SK-N-SH treated with all-trans-retinoic acid at 6 μM for 48 hours (cell line): ENCODE data around the gene ELF3.

Experiments
- ARNTL ChIP-seq: fragments of 450-650 bp; formaldehyde crosslinking; IDR thresholded peaks from 2 replicates; pipeline ENCODE4 v1.5.0; 2020; ENCODE audit warnings: low read depth, mild to moderate bottlenecking, moderate library complexity, borderline replicate concordance
- BACH2 ChIP-seq: fragments of 250-450 bp; sonication (Bioruptor Pico); IDR thresholded peaks from 2 replicates; pipeline ENCODE4 v1.9.0; 2021; ENCODE audit warnings: mild to moderate bottlenecking, borderline replicate concordance
- ESRRG ChIP-seq: fragments of 250-450 bp; sonication (Bioruptor Pico); IDR thresholded peaks from 2 replicates; pipeline ENCODE4 v1.6.1; 2021; ENCODE audit warnings: mild to moderate bottlenecking
- ISL1 ChIP-seq: fragments of 250-450 bp; sonication (Bioruptor Pico); IDR thresholded peaks from 2 replicates; pipeline ENCODE4 v2.1.2; 2022; ENCODE audit warnings: mild to moderate bottlenecking, moderate library complexity
- PATZ1 ChIP-seq: fragments of 250-450 bp; sonication (Bioruptor Pico); IDR thresholded peaks from 2 replicates; pipeline ENCODE4 v1.8.0; 2020; ENCODE audit warnings: mild to moderate bottlenecking, moderate library complexity, borderline replicate concordance
- PPARA ChIP-seq: fragments of 250-450 bp; sonication (Bioruptor Pico); IDR thresholded peaks from 2 replicates; pipeline ENCODE4 v1.5.0; 2020; ENCODE audit warnings: mild to moderate bottlenecking, borderline replicate concordance
- RARB ChIP-seq: fragments of 250-450 bp; sonication (Bioruptor Pico); IDR thresholded peaks from 2 replicates; pipeline ENCODE4 v1.8.0; 2021; ENCODE audit warnings: mild to moderate bottlenecking, moderate library complexity
- TCF4 ChIP-seq: fragments of 250-450 bp; sonication (Bioruptor Pico); IDR thresholded peaks from 2 replicates; pipeline ENCODE4 v1.8.0; 2021; ENCODE audit warnings: mild to moderate bottlenecking, moderate library complexity, borderline replicate concordance
- TSHZ2 ChIP-seq: fragments of 250-450 bp; sonication (Bioruptor Pico); IDR thresholded peaks from 2 replicates; pipeline ENCODE4 v1.5.0; 2020; ENCODE audit warnings: mild to moderate bottlenecking, moderate library complexity
- ZFP3 ChIP-seq: fragments of 250-450 bp; sonication (Bioruptor Pico); IDR thresholded peaks from 2 replicates; pipeline ENCODE4 v1.5.0; 2020; ENCODE audit warnings: mild to moderate bottlenecking, moderate library complexity
- ZFP30 ChIP-seq: fragments of 450-650 bp; formaldehyde crosslinking; IDR thresholded peaks from 2 replicates; pipeline ENCODE4 v1.5.0; 2022; ENCODE audit warnings: mild to moderate bottlenecking, moderate library complexity
- ZNF565 ChIP-seq: fragments of 450-650 bp; formaldehyde crosslinking; conservative IDR thresholded peaks from 2 replicates; pipeline ENCODE4 v1.5.0; 2020; ENCODE audit warnings: low read depth, mild to moderate bottlenecking, moderate library complexity
- ZNF70 ChIP-seq: fragments of 450-650 bp; formaldehyde crosslinking; IDR thresholded peaks from 2 replicates; pipeline ENCODE4 v1.5.0; 2020; ENCODE audit warnings: mild to moderate bottlenecking, moderate library complexity

- no peak for TF ChIP-seq TSHZ2
- TF ChIP-seq ZNF70, result no peak
- TF ChIP-seq ISL1 (CRISPR knock-in tag), result no peak
- no peak for TF ChIP-seq PATZ1
- no peak for TF ChIP-seq TCF4 (CRISPR knock-in tag)
- no peak for TF ChIP-seq ESRRG (CRISPR knock-in tag)
- no peak for TF ChIP-seq ZNF565 (CRISPR knock-in tag)
- TF ChIP-seq ARNTL, result no peak
- TF ChIP-seq RARB (CRISPR knock-in tag), result no peak
- no peak for TF ChIP-seq ZFP30 (CRISPR knock-in tag)
- TF ChIP-seq ZFP3 (CRISPR knock-in tag), result no peak
- no peak for TF ChIP-seq BACH2
- TF ChIP-seq PPARA, result no peak
Measured at GRCh38 chr1:201985355-201985754, 25.0 kb upstream of the ELF3 start.
